Neural progenitor cell (in vitro differentiated cells): ENCODE measurements around the gene C2orf68. TPM values are rescaled to one million over a fixed set of nuclear protein-coding genes. Genes with fewer than 3 reads are reported as not detected.

Experiments
- DNase-seq: peaks from one replicate; pipeline ENCODE4 v3.0.0-alpha.2; 2016; ENCODE audit warnings: low spot score
- H2AFZ ChIP-seq: fragments of 200-600 bp; sonication (generic); replicated peaks from 2 replicates; pipeline ENCODE4 v1.6.1; 2016; ENCODE audit warnings: antibody characterized with exemption
- H3F3A ChIP-seq: fragments of 200-600 bp; sonication (generic); 2 replicates; pipeline ENCODE4 v1.6.1; 2016; ENCODE audit warnings: antibody characterized with exemption, low read depth
- H3K27ac ChIP-seq: fragments of 200-600 bp; sonication (generic); 2 replicates; pipeline ENCODE4 v1.5.1; 2016; ENCODE audit warnings: mild to moderate bottlenecking
- H3K27me3 ChIP-seq: fragments of 200-600 bp; sonication (generic); 2 replicates; pipeline ENCODE4 v1.6.1; 2016; ENCODE audit warnings: mild to moderate bottlenecking, moderate library complexity
- H3K36me3 ChIP-seq: fragments of 200-600 bp; sonication (generic); 2 replicates; pipeline ENCODE4 v1.5.1; 2016
- H3K4me1 ChIP-seq: fragments of 200-600 bp; sonication (generic); 2 replicates; pipeline ENCODE4 v1.6.1; 2016; ENCODE audit warnings: mixed run types
- H3K4me2 ChIP-seq: fragments of 200-600 bp; sonication (generic); 2 replicates; pipeline ENCODE4 v1.6.1; 2016
- H3K4me3 ChIP-seq: fragments of 200-600 bp; sonication (generic); 2 replicates; pipeline ENCODE4 v1.5.1; 2016
- H3K79me2 ChIP-seq: fragments of 200-600 bp; sonication (generic); 2 replicates; pipeline ENCODE4 v1.6.1; 2016; ENCODE audit warnings: low read depth
- H3K9ac ChIP-seq: fragments of 200-600 bp; sonication (generic); 2 replicates; pipeline ENCODE4 v1.6.1; 2016
- H3K9me3 ChIP-seq: fragments of 200-600 bp; sonication (generic); 2 replicates; pipeline ENCODE4 v1.5.1; 2016; ENCODE audit warnings: low read depth
- H4K20me1 ChIP-seq: fragments of 200-600 bp; sonication (generic); 2 replicates; pipeline ENCODE4 v1.6.1; 2016; ENCODE audit warnings: low read depth
- H3K27ac Mint-ChIP-seq: 3 replicates; pipeline ENCODE4 v1.8.0; 2021; ENCODE audit warnings: mixed read lengths
- H3K27me3 Mint-ChIP-seq: 2 replicates; pipeline ENCODE4 v1.8.0; 2022; ENCODE audit warnings: low read depth, mild to moderate bottlenecking, inconsistent platforms, moderate library complexity, mixed read lengths; ENCODE audit not compliant: insufficient read depth
- H3K36me3 Mint-ChIP-seq: 3 replicates; pipeline ENCODE4 v1.8.0; 2021; ENCODE audit warnings: mixed read lengths
- H3K4me1 Mint-ChIP-seq: 3 replicates; pipeline ENCODE4 v1.8.0; 2021; ENCODE audit warnings: mixed read lengths
- H3K4me3 Mint-ChIP-seq: 3 replicates; pipeline ENCODE4 v1.8.0; 2021; ENCODE audit warnings: mild to moderate bottlenecking, moderate library complexity, mixed read lengths
- H3K9me3 Mint-ChIP-seq: 3 replicates; pipeline ENCODE4 v1.8.0; 2020; ENCODE audit warnings: mixed read lengths
- EZH2 ChIP-seq: fragments of 200-600 bp; sonication (generic); IDR thresholded peaks from 2 replicates; pipeline ENCODE4 v1.6.1; 2017; ENCODE audit warnings: antibody characterized with exemption, mild to moderate bottlenecking, moderate library complexity
- EZH2phosphoT487 ChIP-seq: fragments of 200-600 bp; sonication (generic); IDR thresholded peaks from 2 replicates; pipeline ENCODE4 v1.6.1; 2017; ENCODE audit warnings: antibody characterized with exemption
- total RNA-seq: library from RNA; depleted of rRNA; stranded (reverse); fragments of >200 nt; gene quantifications from 2 replicates; pipeline ENCODE4 v1.2.3, GENCODE V29; 2015; ENCODE audit warnings: low replicate concordance
- TF ChIP-seq, protein P1 (sequence below): fragments of 200-600 bp; sonication (generic); IDR thresholded peaks from 2 replicates; pipeline ENCODE4 v1.5.1; 2017; ENCODE audit warnings: antibody characterized with exemption, mild to moderate bottlenecking

C2orf68 gene
- total RNA-seq, 1 donor from 2014 or later: 31.1 TPM

DNA sequence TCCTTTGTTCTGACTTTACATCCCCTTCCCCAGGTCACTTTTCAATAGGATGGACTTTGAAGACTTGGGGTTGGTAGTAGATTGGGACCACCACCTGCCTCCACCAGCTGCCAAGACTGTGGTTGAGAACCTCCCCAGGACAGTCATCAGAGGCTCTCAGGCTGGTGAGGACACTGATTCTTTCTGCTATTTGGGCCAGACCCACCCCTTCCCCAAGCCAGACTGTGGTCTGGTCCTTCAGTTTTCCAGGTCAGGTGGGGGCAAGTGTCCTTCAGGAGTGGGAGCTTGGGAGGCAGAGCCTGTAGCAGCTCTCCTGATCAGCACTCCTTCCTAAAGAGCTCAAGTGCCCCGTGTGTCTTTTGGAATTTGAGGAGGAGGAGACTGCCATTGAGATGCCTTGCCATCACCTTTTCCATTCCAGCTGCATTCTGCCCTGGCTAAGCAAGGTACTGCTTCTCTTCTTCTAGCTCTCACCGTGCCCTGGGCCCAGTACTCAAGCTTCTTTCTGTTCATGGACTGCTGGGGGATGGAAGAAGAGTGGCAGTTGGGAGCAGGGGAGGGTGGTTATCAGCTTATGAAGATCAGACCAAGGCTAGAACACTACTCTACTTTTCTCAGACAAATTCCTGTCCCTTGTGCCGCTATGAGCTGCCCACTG is 15.3 kb downstream of the C2orf68 start:
- H3K9ac ChIP-seq: peak overlapping the region; percentile 65
- H3K27me3 ChIP-seq: no peaks in the 10 kb centered on the region
- H4K20me1 ChIP-seq: peaks cover 13% of the 10 kb centered on the region
- peaks cover 25% of the 10 kb centered on the region for H3K79me2 ChIP-seq
- peak overlapping the region; percentile 76 for H3K4me3 ChIP-seq
- H3K4me3 Mint-ChIP-seq: peak overlapping the region; percentile 97
- peaks cover 8% of the 10 kb centered on the region for H3K4me1 ChIP-seq
- peaks cover 7% of the 10 kb centered on the region for H3K27me3 Mint-ChIP-seq
- no peak overlapping the region for H3K27ac ChIP-seq
- H2AFZ ChIP-seq: no peak overlapping the region
- peak overlapping the region; percentile 87 for H3K4me2 ChIP-seq
- H3K27ac Mint-ChIP-seq: no peak overlapping the region
- no peaks in the 10 kb centered on the region for H3K9me3 ChIP-seq
- H3K36me3 ChIP-seq: no peaks in the 10 kb centered on the region
- no peaks in the 10 kb centered on the region for H3K36me3 Mint-ChIP-seq
- no peak for DNase-seq
- peaks cover 3% of the 10 kb centered on the region for H3F3A ChIP-seq
- H3K4me1 Mint-ChIP-seq: peaks cover 32% of the 10 kb centered on the region
- no peaks in the 10 kb centered on the region for H3K9me3 Mint-ChIP-seq
- TF ChIP-seq EZH2 (no peak), EZH2phosphoT487 (no peak)
- TF ChIP-seq, protein P1, sequence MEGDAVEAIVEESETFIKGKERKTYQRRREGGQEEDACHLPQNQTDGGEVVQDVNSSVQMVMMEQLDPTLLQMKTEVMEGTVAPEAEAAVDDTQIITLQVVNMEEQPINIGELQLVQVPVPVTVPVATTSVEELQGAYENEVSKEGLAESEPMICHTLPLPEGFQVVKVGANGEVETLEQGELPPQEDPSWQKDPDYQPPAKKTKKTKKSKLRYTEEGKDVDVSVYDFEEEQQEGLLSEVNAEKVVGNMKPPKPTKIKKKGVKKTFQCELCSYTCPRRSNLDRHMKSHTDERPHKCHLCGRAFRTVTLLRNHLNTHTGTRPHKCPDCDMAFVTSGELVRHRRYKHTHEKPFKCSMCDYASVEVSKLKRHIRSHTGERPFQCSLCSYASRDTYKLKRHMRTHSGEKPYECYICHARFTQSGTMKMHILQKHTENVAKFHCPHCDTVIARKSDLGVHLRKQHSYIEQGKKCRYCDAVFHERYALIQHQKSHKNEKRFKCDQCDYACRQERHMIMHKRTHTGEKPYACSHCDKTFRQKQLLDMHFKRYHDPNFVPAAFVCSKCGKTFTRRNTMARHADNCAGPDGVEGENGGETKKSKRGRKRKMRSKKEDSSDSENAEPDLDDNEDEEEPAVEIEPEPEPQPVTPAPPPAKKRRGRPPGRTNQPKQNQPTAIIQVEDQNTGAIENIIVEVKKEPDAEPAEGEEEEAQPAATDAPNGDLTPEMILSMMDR: no peak

GRCh38 chr2:85596026-85596333 is 15.9 kb downstream of the C2orf68 start:
- peaks cover 6% of the 10 kb centered on the region for H3K4me1 ChIP-seq
- H3K27ac Mint-ChIP-seq: peak overlapping the region; percentile 76
- peaks cover 34% of the 10 kb centered on the region for H3K4me1 Mint-ChIP-seq
- peaks cover 10% of the 10 kb centered on the region for H4K20me1 ChIP-seq
- no peaks in the 10 kb centered on the region for H3K36me3 ChIP-seq
- peaks cover 3% of the 10 kb centered on the region for H3F3A ChIP-seq
- H3K79me2 ChIP-seq: peaks cover 25% of the 10 kb centered on the region
- no peak for DNase-seq
- H3K9ac ChIP-seq: peak overlapping the region; percentile 65
- peak overlapping the region; percentile 97 for H3K4me3 Mint-ChIP-seq
- H3K27me3 Mint-ChIP-seq: peaks cover 4% of the 10 kb centered on the region
- TF ChIP-seq EZH2 (no peak), EZH2phosphoT487 (no peak)
- TF ChIP-seq, protein P1: no peak
- H3K27me3 ChIP-seq: no peaks in the 10 kb centered on the region
- H3K9me3 Mint-ChIP-seq: no peaks in the 10 kb centered on the region
- peak overlapping the region; percentile 87 for H3K4me2 ChIP-seq
- peak overlapping the region; percentile 47 for H2AFZ ChIP-seq
- no peak overlapping the region for H3K27ac ChIP-seq
- no peaks in the 10 kb centered on the region for H3K9me3 ChIP-seq
- peak overlapping the region; percentile 76 for H3K4me3 ChIP-seq
- no peaks in the 10 kb centered on the region for H3K36me3 Mint-ChIP-seq

- DNase-seq: peak; percentile 98
- Mint-ChIP-seq H3K9me3 (no peaks in the 10 kb centered on the region), H3K4me3 (peak within 1 kb of the TSS; percentile 97), H3K27me3 (peaks cover 3% of the 10 kb centered on the region), H3K36me3 (no peaks in the 10 kb centered on the region), H3K27ac (peak within 1 kb of the TSS; percentile 76), H3K4me1 (peaks cover 34% of the 10 kb centered on the region)
- Histone ChIP-seq H3K4me2 (peak within 1 kb of the TSS; percentile 87), H3F3A (peaks cover under 1% of the 10 kb centered on the region), H3K27me3 (peaks cover under 1% of the 10 kb centered on the region), H2AFZ (peak within 1 kb of the TSS; percentile 75), H3K4me3 (peak within 1 kb of the TSS; percentile 76), H3K36me3 (no peaks in the 10 kb centered on the region), H4K20me1 (peaks cover 10% of the 10 kb centered on the region), H3K9ac (peak within 1 kb of the TSS; percentile 72), H3K4me1 (peaks cover 6% of the 10 kb centered on the region), H3K9me3 (no peaks in the 10 kb centered on the region), H3K79me2 (peaks cover 25% of the 10 kb centered on the region), H3K27ac (no peak within 1 kb of the TSS)
- TF ChIP-seq, protein P1: no peak
- TF ChIP-seq EZH2 (no peak), EZH2phosphoT487 (no peak)
These were observed 16.4 kb downstream of the C2orf68 start, which contains the start of gene RNF181 for GRCh38 chr2:85595301-85596025. Gene RNF181, plus strand, starts transcription at chr2:85595745. Its CDS starts 19 bp downstream, at chr2:85595764.
